Measurements from ENCODE around the gene VPS33A. TPM values are rescaled to one million over a fixed set of nuclear protein-coding genes. Genes with fewer than 3 reads are reported as not detected.
"Not testable (repeated sequence)": the region's sequence is repeated elsewhere in the genome, so short reads cannot be mapped to it uniquely, and the experiment has no call there.

The VPS33A gene
- total RNA-seq, 1 donor from 2014 or later, result 11.4 TPM

DNA sequence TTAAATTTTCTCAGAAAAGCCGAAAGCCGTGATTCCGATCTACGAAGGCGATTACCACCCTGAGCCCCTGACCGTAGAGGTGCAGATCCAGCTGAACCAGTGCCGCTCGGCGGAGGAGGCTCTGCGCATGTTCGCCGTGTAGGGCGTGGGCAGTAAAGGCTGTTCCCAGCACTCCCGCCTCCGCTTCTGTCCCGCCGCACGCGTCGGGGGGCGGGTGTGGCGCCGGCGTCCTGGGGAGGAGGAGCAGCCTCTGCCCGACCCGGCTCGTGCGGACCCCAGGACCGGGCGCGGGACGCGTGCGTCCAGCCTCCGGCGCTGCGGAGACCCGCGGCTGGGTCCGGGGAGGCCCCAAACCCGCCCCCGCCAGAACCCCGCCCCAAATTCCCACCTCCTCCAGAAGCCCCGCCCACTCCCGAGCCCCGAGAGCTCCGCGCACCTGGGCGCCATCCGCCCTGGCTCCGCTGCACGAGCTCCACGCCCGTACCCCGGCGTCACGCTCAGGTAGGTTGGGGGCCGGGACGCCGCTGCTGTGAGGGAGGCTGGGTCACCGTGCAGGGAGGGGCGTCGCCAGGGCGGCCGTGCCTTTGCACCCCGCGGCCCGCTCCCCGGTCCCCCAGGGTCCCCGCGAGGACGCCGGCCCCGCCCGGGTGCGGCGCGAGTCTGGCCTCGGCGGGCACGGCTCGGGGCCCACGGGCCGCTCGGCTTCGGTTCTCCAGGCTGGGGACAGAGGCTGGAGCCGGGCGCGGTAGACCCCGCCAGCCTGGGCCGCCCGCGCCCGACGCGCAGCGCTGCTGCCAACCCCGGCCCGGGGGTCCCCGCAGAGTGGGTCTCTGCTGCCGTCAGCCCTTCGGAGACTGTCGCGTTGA, 62.8 kb downstream of the VPS33A start, which contains the start of gene B3GNT4:
TSS of gene B3GNT4 (plus strand) at position 409 of the 866 bp plus-strand sequence. CDS start 910 bp downstream, outside the sequence.
- TF ChIP-seq, protein P1, sequence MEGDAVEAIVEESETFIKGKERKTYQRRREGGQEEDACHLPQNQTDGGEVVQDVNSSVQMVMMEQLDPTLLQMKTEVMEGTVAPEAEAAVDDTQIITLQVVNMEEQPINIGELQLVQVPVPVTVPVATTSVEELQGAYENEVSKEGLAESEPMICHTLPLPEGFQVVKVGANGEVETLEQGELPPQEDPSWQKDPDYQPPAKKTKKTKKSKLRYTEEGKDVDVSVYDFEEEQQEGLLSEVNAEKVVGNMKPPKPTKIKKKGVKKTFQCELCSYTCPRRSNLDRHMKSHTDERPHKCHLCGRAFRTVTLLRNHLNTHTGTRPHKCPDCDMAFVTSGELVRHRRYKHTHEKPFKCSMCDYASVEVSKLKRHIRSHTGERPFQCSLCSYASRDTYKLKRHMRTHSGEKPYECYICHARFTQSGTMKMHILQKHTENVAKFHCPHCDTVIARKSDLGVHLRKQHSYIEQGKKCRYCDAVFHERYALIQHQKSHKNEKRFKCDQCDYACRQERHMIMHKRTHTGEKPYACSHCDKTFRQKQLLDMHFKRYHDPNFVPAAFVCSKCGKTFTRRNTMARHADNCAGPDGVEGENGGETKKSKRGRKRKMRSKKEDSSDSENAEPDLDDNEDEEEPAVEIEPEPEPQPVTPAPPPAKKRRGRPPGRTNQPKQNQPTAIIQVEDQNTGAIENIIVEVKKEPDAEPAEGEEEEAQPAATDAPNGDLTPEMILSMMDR (IDR thresholded peaks at IDR 0.05; ENCODE audit: borderline replicate concordance), result no peak
- Histone ChIP-seq H3K27ac (replicated peaks) (no peak within 1 kb of the TSS), H3K27me3 (ENCODE audit: low read depth) (peaks cover 69% of the 10 kb centered on the region), H3K4me3 (peak within 1 kb of the TSS; percentile 76), H3K4me1 (peaks cover 20% of the 10 kb centered on the region), H3K36me3 (peaks cover 21% of the 10 kb centered on the region), H3K9me3 (replicated peaks) (no peaks in the 10 kb centered on the region)
- intact Hi-C loops (cut with micrococcal nuclease), result no loop called here
- DNase-seq, result peak; percentile 51

DNA sequence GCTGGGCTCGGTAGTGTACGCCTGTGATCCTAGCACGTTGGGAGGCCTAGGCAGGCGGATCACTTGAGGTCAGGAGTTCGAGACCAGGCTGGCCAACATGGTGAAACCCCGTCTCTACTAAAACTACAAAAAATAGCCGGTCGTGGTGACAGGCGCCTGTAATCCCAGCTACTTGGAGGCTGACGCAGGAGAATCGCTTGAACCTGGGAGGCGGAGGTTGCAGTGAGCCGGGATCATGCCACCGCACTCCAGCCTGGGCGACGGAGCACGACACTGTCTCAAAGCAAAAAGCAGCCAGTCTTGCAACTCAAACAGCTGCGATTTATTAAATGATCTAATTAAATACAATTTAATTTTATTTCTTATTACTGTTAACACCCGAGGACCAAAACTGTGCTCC, 63.5 kb downstream of the VPS33A start:
- H3K27me3 ChIP-seq (ENCODE audit: low read depth), result peaks cover 77% of the 10 kb centered on the region
- peaks cover 14% of the 10 kb centered on the region for H3K36me3 ChIP-seq
- DNase-seq; H3K27ac ChIP-seq (replicated peaks); intact Hi-C loops (cut with micrococcal nuclease); H3K9me3 ChIP-seq (replicated peaks): not testable (repeated sequence)
- H3K4me1 ChIP-seq, result peaks cover 20% of the 10 kb centered on the region
- peak overlapping the region; percentile 76 for H3K4me3 ChIP-seq

DNA sequence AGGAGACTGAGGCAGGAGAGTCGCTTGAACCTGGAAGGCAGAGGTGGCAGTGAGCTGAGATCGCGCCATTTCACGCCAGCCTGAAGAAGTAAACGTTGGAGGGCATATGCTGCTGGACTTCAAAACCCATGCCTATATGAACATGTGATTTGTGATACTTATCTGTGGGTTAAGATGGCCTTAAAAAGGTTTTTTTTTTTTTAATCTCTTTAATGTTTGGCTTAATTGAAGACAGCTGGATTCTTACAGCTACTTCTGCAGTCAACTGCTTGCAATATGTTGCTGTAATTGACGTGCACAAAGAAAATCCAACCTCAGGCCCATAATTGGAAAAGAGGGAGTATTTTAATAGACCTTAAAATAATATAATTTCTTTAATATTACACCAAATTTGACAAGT, 64.3 kb downstream of the VPS33A start:
- H3K4me3 ChIP-seq, result no peak overlapping the region
- DNase-seq, result no peak
- TF ChIP-seq, protein P1 (IDR thresholded peaks at IDR 0.05; ENCODE audit: borderline replicate concordance), result no peak
- peaks cover 20% of the 10 kb centered on the region for H3K4me1 ChIP-seq
- H3K36me3 ChIP-seq, result peaks cover 6% of the 10 kb centered on the region
- H3K27ac ChIP-seq (replicated peaks), result no peak overlapping the region
- intact Hi-C loops (cut with micrococcal nuclease), result no loop called here
- no peaks in the 10 kb centered on the region for H3K9me3 ChIP-seq (replicated peaks)
- H3K27me3 ChIP-seq (ENCODE audit: low read depth), result peaks cover 79% of the 10 kb centered on the region

DNA sequence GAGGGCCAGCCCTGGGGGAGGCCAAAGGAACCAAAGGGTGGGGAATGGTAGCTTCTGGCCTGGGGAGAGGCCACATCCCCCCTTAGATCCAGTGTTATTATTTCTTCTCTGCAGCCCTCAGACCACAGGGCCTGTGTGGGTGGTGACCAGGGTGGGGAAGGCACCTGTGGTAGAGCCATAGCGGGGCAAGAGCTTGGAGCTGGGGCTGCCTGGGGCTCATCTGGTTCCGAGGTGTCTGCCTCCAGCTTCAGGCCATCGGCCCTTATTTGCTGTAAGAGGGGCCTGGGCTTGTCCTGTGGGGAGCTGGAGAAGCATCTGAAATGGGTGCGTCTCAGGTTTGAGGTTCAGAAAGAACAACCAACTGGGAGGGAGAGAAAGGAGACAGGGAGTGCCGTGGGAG, 64.9 kb downstream of the VPS33A start:
- Histone ChIP-seq H3K27ac (replicated peaks) (no peak overlapping the region), H3K9me3 (replicated peaks) (no peaks in the 10 kb centered on the region), H3K4me3 (no peak overlapping the region), H3K27me3 (ENCODE audit: low read depth) (peaks cover 79% of the 10 kb centered on the region), H3K36me3 (no peaks in the 10 kb centered on the region), H3K4me1 (peaks cover 20% of the 10 kb centered on the region)
- intact Hi-C loops (cut with micrococcal nuclease), result no loop called here
- TF ChIP-seq, protein P1 (IDR thresholded peaks at IDR 0.05; ENCODE audit: borderline replicate concordance), result no peak
- DNase-seq, result no peak

DNA sequence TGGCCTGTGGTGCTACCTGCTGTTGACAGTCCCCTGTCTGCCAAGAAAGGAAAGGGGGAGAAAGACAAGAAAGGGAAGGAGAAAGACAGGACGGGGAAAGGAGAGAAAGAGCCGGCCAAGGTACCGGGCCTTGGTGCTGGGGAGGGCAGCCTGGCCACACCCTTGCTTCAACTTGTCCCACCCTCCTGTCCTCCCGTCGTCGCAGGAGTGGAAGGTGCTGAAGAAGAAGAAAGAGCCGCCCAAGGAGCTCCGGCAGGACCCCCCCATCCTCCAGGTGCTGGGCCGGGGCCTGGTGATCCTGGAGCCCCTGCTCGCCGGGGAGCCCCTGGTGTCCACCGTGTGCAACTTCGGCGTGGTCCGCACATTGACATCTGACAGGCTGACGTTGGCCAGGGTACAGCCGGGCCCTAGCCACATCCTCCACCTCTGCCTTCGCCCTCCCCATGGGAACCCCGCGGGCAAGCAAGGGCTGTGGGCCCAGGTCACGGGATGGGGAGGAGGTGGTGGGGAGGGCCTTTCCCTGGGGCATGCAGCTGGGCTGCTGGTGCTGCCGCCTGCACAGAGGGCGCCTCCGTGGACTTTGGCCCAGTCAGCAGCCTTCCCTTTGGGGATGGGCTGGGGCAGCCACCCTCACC, 65.6 kb downstream of the VPS33A start:
- Histone ChIP-seq H3K4me1 (peaks cover 20% of the 10 kb centered on the region), H3K27me3 (ENCODE audit: low read depth) (peaks cover 79% of the 10 kb centered on the region), H3K4me3 (no peak overlapping the region), H3K36me3 (no peaks in the 10 kb centered on the region), H3K9me3 (replicated peaks) (peaks cover 2% of the 10 kb centered on the region), H3K27ac (replicated peaks) (no peak overlapping the region)
- no peak for DNase-seq
- TF ChIP-seq, protein P1 (IDR thresholded peaks at IDR 0.05; ENCODE audit: borderline replicate concordance), result no peak
- intact Hi-C loops (cut with micrococcal nuclease), result no loop called here

Data from left ventricle myocardium inferior (tissue), 1 donor.